Left ventricle myocardium inferior (tissue), 1 donor: ENCODE measurements around the gene ENO3. TPM values are rescaled to one million over a fixed set of nuclear protein-coding genes. Genes with fewer than 3 reads are reported as not detected.

Experiments
- DNase-seq: peaks from one replicate; pipeline ENCODE4 v3.0.0-alpha.2; 2020
- H3K27ac ChIP-seq: fragments of 200-600 bp; replicated peaks from 2 replicates; pipeline ENCODE4 v1.8.0; 2021
- H3K27me3 ChIP-seq: fragments of 200-600 bp; 2 replicates; pipeline ENCODE4 v1.8.0; 2021; ENCODE audit warnings: low read depth
- H3K36me3 ChIP-seq: fragments of 200-600 bp; 2 replicates; pipeline ENCODE4 v1.8.0; 2021
- H3K4me1 ChIP-seq: fragments of 200-600 bp; 2 replicates; pipeline ENCODE4 v1.8.0; 2021
- H3K4me3 ChIP-seq: fragments of 200-600 bp; 2 replicates; pipeline ENCODE4 v1.8.0; 2021; ENCODE audit warnings: mild to moderate bottlenecking, moderate library complexity
- H3K9me3 ChIP-seq: fragments of 200-600 bp; replicated peaks from 2 replicates; pipeline ENCODE4 v1.8.0; 2021
- intact Hi-C: fragments of 100-400 bp; cut with micrococcal nuclease; formaldehyde crosslinking; loops from one replicate; pipeline ENCODE4 v1.11.0; 2022
- total RNA-seq: library from RNA; stranded (reverse); fragmentation: NEBNext Ultra II Directional; extraction: Animal tissue kit (Norgen Biotek cat#: 25700); gene quantifications from one replicate; pipeline ENCODE4 v1.2.1, GENCODE V29; 2021
- TF ChIP-seq, protein P1 (sequence below): fragments of 200-600 bp; IDR thresholded peaks from 2 replicates; pipeline ENCODE4 v1.8.0; 2021; ENCODE audit warnings: antibody characterized with exemption, mild to moderate bottlenecking, borderline replicate concordance
- donor health status: DM: no; HTN: yes; CAD: no; lungs with severe emphysema.

ENO3 gene
- total RNA-seq, 1 donor from 2014 or later: 827 TPM

DNA sequence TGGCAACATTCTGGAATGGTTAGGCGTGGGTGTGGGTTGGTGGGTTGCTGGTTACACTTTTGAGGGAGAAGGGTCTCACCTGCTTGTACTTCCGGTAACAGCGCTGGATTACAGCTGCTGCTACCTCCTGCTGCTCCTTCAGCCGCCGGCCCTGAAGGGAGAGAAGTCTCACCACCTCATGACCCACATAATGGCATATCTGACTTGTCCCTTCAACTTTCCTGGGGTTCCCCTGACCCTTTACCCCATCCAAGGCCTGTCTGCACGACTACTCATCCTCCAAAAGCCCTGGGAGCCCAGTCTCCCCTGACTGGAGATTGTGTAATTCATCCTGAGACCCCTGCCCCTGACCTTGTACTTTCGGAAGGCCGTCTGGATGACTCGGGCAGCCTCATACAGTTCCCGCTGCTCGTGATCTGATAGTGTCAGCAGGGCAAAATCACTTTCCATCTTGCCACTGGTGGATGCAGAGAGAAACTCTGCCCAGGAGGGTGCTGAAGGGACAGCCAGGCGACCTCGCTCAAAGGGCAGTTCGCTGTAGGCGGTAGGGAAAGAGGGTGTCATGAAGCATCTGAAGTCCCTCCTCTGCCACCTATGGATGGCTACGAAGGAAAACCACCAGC, 18.7 kb downstream of the ENO3 start:
- Histone ChIP-seq H3K36me3 (peaks cover 32% of the 10 kb centered on the region), H3K27me3 (no peaks in the 10 kb centered on the region), H3K27ac (peak overlapping the region; percentile 98), H3K4me1 (peaks cover 71% of the 10 kb centered on the region), H3K9me3 (no peaks in the 10 kb centered on the region), H3K4me3 (peak overlapping the region; percentile 90)
- TF ChIP-seq, protein P1, sequence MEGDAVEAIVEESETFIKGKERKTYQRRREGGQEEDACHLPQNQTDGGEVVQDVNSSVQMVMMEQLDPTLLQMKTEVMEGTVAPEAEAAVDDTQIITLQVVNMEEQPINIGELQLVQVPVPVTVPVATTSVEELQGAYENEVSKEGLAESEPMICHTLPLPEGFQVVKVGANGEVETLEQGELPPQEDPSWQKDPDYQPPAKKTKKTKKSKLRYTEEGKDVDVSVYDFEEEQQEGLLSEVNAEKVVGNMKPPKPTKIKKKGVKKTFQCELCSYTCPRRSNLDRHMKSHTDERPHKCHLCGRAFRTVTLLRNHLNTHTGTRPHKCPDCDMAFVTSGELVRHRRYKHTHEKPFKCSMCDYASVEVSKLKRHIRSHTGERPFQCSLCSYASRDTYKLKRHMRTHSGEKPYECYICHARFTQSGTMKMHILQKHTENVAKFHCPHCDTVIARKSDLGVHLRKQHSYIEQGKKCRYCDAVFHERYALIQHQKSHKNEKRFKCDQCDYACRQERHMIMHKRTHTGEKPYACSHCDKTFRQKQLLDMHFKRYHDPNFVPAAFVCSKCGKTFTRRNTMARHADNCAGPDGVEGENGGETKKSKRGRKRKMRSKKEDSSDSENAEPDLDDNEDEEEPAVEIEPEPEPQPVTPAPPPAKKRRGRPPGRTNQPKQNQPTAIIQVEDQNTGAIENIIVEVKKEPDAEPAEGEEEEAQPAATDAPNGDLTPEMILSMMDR: no peak
- intact Hi-C loops: no loop called here
- no peak for DNase-seq

DNA sequence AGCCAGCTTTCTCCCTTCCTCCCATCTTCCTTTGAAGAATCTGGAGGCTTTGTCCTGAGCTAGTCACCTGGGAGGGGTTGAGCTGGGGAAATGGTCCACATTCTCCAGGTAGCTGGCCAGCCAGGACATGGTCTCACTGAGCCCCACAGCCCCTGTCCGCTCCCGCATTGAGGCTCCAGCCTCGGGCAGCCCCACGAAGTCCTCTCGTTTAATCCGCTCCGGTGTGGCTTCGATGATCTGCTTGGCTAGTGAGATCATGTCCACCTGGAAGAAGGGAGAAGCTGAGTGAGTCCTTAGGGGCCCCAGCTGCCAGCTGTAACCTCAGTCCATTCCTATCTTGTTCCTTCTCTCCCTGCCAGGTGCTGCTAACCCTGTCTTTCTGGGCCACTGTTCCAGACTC, 19.4 kb downstream of the ENO3 start:
- Histone ChIP-seq H3K9me3 (no peaks in the 10 kb centered on the region), H3K4me1 (peaks cover 75% of the 10 kb centered on the region), H3K4me3 (no peak overlapping the region), H3K36me3 (peaks cover 30% of the 10 kb centered on the region), H3K27me3 (no peaks in the 10 kb centered on the region), H3K27ac (peak overlapping the region; percentile 98)
- intact Hi-C loops: no loop called here
- TF ChIP-seq, protein P1: no peak
- DNase-seq: no peak

DNA sequence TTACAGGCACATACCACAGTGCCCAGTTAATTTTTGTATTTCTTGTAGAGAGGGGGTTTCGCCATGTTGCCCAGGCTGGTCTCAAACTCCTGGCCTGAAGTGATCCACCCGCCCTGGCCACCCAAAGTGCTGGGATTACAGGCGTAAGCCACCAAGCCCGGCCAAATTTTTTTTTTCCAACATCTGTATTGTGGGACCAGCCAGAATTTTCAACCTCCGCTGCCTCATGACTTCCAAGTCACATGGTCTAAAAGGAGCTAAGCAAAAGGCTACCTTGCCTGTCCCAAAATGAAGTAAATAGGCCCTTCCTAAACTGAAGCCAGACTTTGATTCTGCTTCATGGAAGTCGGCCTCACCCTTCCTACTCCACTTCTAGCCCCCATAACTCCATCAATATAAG, 20.9 kb downstream of the ENO3 start:
- Histone ChIP-seq H3K9me3 (no peaks in the 10 kb centered on the region), H3K27ac (peak overlapping the region; percentile 80)

DNA sequence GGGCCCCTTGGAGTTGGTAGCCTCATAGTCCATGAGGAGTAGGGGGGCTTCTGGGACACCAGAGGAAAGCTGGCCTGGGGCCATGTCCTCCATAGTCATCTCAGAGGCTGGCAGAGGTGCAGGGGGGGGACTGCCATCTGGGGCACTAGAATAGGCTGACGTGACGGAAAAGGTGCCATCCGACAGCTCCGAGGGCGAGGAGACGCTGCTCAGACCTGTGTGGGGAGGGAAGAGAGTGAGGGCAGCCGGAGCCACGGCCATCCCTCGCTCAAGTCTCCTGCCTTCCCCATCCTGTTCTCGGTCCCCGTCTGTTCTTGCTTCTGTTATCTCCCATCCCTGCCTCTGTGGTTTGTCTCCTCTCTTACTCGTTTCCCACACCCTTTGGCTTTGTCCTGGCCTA, 21.4 kb downstream of the ENO3 start:
- no peak overlapping the region for H3K4me3 ChIP-seq
- DNase-seq: no peak
- H3K36me3 ChIP-seq: peaks cover 47% of the 10 kb centered on the region
- no peaks in the 10 kb centered on the region for H3K9me3 ChIP-seq
- H3K4me1 ChIP-seq: peaks cover 67% of the 10 kb centered on the region
- no peaks in the 10 kb centered on the region for H3K27me3 ChIP-seq
- TF ChIP-seq, protein P1: no peak
- H3K27ac ChIP-seq: peak overlapping the region; percentile 80
- intact Hi-C loops: no loop called here

More for the DNA sequence above, 20.9 kb downstream of the ENO3 start:
- Histone ChIP-seq H3K27me3 (no peaks in the 10 kb centered on the region), H3K36me3 (peaks cover 42% of the 10 kb centered on the region), H3K4me3 (no peak overlapping the region), H3K4me1 (peaks cover 68% of the 10 kb centered on the region)
- TF ChIP-seq, protein P1: no peak
- intact Hi-C loops: no loop called here
- DNase-seq: no peak

GRCh38 chr17:4972752-4973151, 21.8 kb downstream of the ENO3 start:
- Histone ChIP-seq H3K4me3 (no peak overlapping the region), H3K27me3 (no peaks in the 10 kb centered on the region), H3K4me1 (peaks cover 67% of the 10 kb centered on the region), H3K27ac (peak overlapping the region; percentile 80), H3K9me3 (no peaks in the 10 kb centered on the region), H3K36me3 (peaks cover 51% of the 10 kb centered on the region)
- TF ChIP-seq, protein P1: no peak
- intact Hi-C loops: no loop called here
- DNase-seq: no peak
